ENCODE measurements around the gene CA10.

Gene CA10

GRCh38 chr17:51820252-51820651 is 338.3 kb downstream of the CA10 start:
- no peaks in the 10 kb centered on the region for H3F3A ChIP-seq (ENCODE audit: control insufficient read depth, insufficient read depth)
- H3K4me2 ChIP-seq (ENCODE audit: low read length), result no peak overlapping the region
- no peaks in the 10 kb centered on the region for H3K9me3 ChIP-seq (ENCODE audit: control insufficient read depth, insufficient read depth, low read length)
- no peaks in the 10 kb centered on the region for H3K79me2 ChIP-seq (ENCODE audit: control insufficient read depth, low read length)
- no peaks in the 10 kb centered on the region for H4K20me1 ChIP-seq (ENCODE audit: control insufficient read depth, insufficient read depth, low read depth, low read length)
- H3K4me1 ChIP-seq (ENCODE audit: control insufficient read depth, low read length), result no peaks in the 10 kb centered on the region
- H3K36me3 ChIP-seq (ENCODE audit: control insufficient read depth, low read length), result no peaks in the 10 kb centered on the region
- TF ChIP-seq CTCF (IDR thresholded peaks at IDR 0.05; ENCODE audit: low read depth, low read length, poor library complexity, severe bottlenecking) (no peak), EZH2phosphoT487 (IDR thresholded peaks at IDR 0.05; ENCODE audit: borderline replicate concordance, low read length) (no peak)
- no peak overlapping the region for H3K4me3 ChIP-seq (ENCODE audit: low read length)
- H3K27ac ChIP-seq (ENCODE audit: low read depth, low read length), result no peak overlapping the region
- no peaks in the 10 kb centered on the region for H3K9me2 ChIP-seq (replicated peaks; ENCODE audit: control insufficient read depth, low read length)
- H3K27me3 ChIP-seq (ENCODE audit: control insufficient read depth, low read length), result no peaks in the 10 kb centered on the region

- Histone ChIP-seq H3K9me3 (ENCODE audit: control insufficient read depth, insufficient read depth, low read length) (no peaks in the 10 kb centered on the region), H3F3A (ENCODE audit: control insufficient read depth, insufficient read depth) (no peaks in the 10 kb centered on the region), H3K27me3 (ENCODE audit: control insufficient read depth, low read length) (no peaks in the 10 kb centered on the region), H3K4me1 (ENCODE audit: control insufficient read depth, low read length) (no peaks in the 10 kb centered on the region), H3K36me3 (ENCODE audit: control insufficient read depth, low read length) (no peaks in the 10 kb centered on the region), H4K20me1 (ENCODE audit: control insufficient read depth, insufficient read depth, low read depth, low read length) (no peaks in the 10 kb centered on the region), H3K4me3 (ENCODE audit: low read length) (no peak overlapping the region), H3K9me2 (replicated peaks; ENCODE audit: control insufficient read depth, low read length) (no peaks in the 10 kb centered on the region), H3K27ac (ENCODE audit: low read depth, low read length) (no peak overlapping the region), H3K79me2 (ENCODE audit: control insufficient read depth, low read length) (no peaks in the 10 kb centered on the region), H3K4me2 (ENCODE audit: low read length) (no peak overlapping the region)
- TF ChIP-seq CTCF (IDR thresholded peaks at IDR 0.05; ENCODE audit: low read depth, low read length, poor library complexity, severe bottlenecking) (no peak), EZH2phosphoT487 (IDR thresholded peaks at IDR 0.05; ENCODE audit: borderline replicate concordance, low read length) (no peak)
These were observed 338.9 kb downstream of the CA10 start for GRCh38 chr17:51819341-51820219.

GRCh38 chr17:51818777-51819176 is 339.7 kb downstream of the CA10 start:
- no peaks in the 10 kb centered on the region for H3K9me3 ChIP-seq (ENCODE audit: control insufficient read depth, insufficient read depth, low read length)

More at GRCh38 chr17:51818777-51819176, 339.7 kb downstream of the CA10 start:
- H4K20me1 ChIP-seq (ENCODE audit: control insufficient read depth, insufficient read depth, low read depth, low read length), result no peaks in the 10 kb centered on the region
- H3K4me3 ChIP-seq (ENCODE audit: low read length), result no peak overlapping the region
- TF ChIP-seq CTCF (IDR thresholded peaks at IDR 0.05; ENCODE audit: low read depth, low read length, poor library complexity, severe bottlenecking), result no peak
- TF ChIP-seq EZH2phosphoT487 (IDR thresholded peaks at IDR 0.05; ENCODE audit: borderline replicate concordance, low read length), result no peak
- no peak overlapping the region for H3K27ac ChIP-seq (ENCODE audit: low read depth, low read length)
- H3K79me2 ChIP-seq (ENCODE audit: control insufficient read depth, low read length), result no peaks in the 10 kb centered on the region
- no peak overlapping the region for H3K4me2 ChIP-seq (ENCODE audit: low read length)
- no peaks in the 10 kb centered on the region for H3K4me1 ChIP-seq (ENCODE audit: control insufficient read depth, low read length)
- no peaks in the 10 kb centered on the region for H3K9me2 ChIP-seq (replicated peaks; ENCODE audit: control insufficient read depth, low read length)
- H3K36me3 ChIP-seq (ENCODE audit: control insufficient read depth, low read length), result no peaks in the 10 kb centered on the region
- no peaks in the 10 kb centered on the region for H3K27me3 ChIP-seq (ENCODE audit: control insufficient read depth, low read length)
- no peaks in the 10 kb centered on the region for H3F3A ChIP-seq (ENCODE audit: control insufficient read depth, insufficient read depth)

Data from DOHH2 (cell line).